Measurements from ENCODE around the gene KNDC1. TPM values are rescaled to one million over a fixed set of nuclear protein-coding genes. Genes with fewer than 3 reads are reported as not detected.

KNDC1 gene
- total RNA-seq, 1 experiment from 2014 or later = 15.7 TPM

DNA sequence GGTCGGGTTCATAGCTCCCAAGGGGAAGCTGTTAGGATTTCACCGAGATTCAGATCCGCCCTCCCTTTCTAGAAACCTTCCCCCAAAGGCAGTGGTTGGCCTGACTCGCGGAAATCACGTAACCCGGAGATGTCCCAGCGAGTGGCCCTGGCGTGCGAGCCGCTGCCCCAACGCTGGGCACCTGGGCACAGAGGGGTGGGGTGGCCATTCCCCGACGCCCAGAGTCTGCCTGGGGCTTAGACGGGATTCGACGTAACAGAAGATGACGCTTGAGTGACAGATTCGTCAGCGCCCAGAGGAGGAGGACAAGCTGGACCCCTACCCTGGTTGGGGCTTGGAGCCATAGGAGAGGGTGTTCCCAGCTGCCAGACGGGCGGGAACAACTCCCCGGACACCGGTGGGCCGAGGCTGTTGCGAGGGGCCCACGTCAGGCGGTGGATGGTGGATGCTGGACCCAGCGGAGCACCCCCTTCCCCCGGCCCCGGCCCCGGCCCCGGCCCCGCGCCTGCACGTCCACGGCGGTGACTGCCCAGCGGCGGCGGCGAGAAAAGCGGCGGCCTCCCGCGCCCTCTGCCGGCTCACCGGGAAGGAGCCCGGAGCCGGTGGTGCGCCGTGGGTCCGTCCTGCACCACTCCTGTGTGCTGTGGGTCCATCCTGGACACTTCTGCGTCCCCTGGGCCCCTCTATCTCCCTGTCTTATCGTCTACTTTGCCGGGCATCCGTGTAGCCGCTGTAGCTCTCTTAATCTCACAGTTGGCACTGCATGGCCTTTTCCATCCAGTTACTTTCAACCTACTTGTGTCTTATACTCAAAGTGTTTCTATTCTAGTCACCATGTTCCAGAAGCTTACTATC, 35.4 kb upstream of the KNDC1 start:
- Histone ChIP-seq H4K20me1 (ENCODE audit: control insufficient read depth, insufficient read depth, insufficient read length) (no peaks in the 10 kb centered on the region), H4K91ac (ENCODE audit: insufficient read length, low read depth, low read length) (no peak overlapping the region), H2AFZ (ENCODE audit: low read length) (no peak overlapping the region), H2BK5ac (ENCODE audit: insufficient read length, low read length) (no peak overlapping the region), H2BK12ac (ENCODE audit: insufficient read length, low read depth, low read length) (no peak overlapping the region), H3T11ph (ENCODE audit: low read length) (no peak overlapping the region), H4K8ac (replicated peaks; ENCODE audit: insufficient read length, low read depth, low read length) (no peak overlapping the region), H3K18ac (ENCODE audit: insufficient read length, low read depth, low read length) (no peak overlapping the region), H3K23ac (ENCODE audit: insufficient read length, low read depth, low read length) (no peak overlapping the region), H3K56ac (ENCODE audit: insufficient read length, low read depth, low read length) (no peak overlapping the region), H3K4me2 (ENCODE audit: insufficient read depth, insufficient read length, low read length) (no peak overlapping the region), H3K4ac (ENCODE audit: low read depth, low read length) (no peak overlapping the region), H2BK20ac (ENCODE audit: low read depth, low read length, poor library complexity, severe bottlenecking) (no peak overlapping the region), H3K9ac (ENCODE audit: extremely low read depth, insufficient read length, low read length) (no peak overlapping the region), H2BK15ac (ENCODE audit: low read depth, low read length) (no peak overlapping the region), H3K27ac (ENCODE audit: insufficient read length, low read depth, low read length) (no peak overlapping the region), H3K23me2 (ENCODE audit: insufficient read length, low read depth, low read length, poor library complexity, severe bottlenecking) (no peaks in the 10 kb centered on the region), H3K79me2 (ENCODE audit: insufficient read depth, low read length) (no peaks in the 10 kb centered on the region), H3K14ac (ENCODE audit: insufficient read depth, low read length) (no peak overlapping the region), H3K79me1 (ENCODE audit: insufficient read depth, low read depth, low read length, poor library complexity, severe bottlenecking) (no peaks in the 10 kb centered on the region), H4K5ac (ENCODE audit: insufficient read length, low read depth, low read length) (no peak overlapping the region), H2AK5ac (ENCODE audit: insufficient read length, low read length) (no peak overlapping the region), H3K4me1 (ENCODE audit: insufficient read depth, low read length) (no peaks in the 10 kb centered on the region), H3K9me3 (ENCODE audit: control insufficient read depth, low read depth, low read length) (no peaks in the 10 kb centered on the region), H3K27me3 (ENCODE audit: insufficient read depth, low read length) (no peaks in the 10 kb centered on the region), H2BK120ac (ENCODE audit: low read depth, low read length, poor library complexity, severe bottlenecking) (no peak overlapping the region)
- TF ChIP-seq, protein P1, sequence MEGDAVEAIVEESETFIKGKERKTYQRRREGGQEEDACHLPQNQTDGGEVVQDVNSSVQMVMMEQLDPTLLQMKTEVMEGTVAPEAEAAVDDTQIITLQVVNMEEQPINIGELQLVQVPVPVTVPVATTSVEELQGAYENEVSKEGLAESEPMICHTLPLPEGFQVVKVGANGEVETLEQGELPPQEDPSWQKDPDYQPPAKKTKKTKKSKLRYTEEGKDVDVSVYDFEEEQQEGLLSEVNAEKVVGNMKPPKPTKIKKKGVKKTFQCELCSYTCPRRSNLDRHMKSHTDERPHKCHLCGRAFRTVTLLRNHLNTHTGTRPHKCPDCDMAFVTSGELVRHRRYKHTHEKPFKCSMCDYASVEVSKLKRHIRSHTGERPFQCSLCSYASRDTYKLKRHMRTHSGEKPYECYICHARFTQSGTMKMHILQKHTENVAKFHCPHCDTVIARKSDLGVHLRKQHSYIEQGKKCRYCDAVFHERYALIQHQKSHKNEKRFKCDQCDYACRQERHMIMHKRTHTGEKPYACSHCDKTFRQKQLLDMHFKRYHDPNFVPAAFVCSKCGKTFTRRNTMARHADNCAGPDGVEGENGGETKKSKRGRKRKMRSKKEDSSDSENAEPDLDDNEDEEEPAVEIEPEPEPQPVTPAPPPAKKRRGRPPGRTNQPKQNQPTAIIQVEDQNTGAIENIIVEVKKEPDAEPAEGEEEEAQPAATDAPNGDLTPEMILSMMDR (conservative IDR thresholded peaks at IDR 0.05) = peak; percentile 94
- no CpG with 5 or more reads among the region's 58 CpGs for WGBS (ENCODE audit: extremely low coverage, insufficient read length, low lambda C conversion rate)
- peak; percentile 78 for DNase-seq
- no peaks in the 10 kb centered on the region; a peak in 1 of 7 replicates for H3K36me3 Mint-ChIP-seq (ENCODE audit: insufficient read depth in 1 of 3, low read depth in 3 of 3)
- peak overlapping the region in 1 of 2 experiments; percentile 39; a peak in 1 of 5 replicates for H3K4me3 Mint-ChIP-seq
- H3K9me3 Mint-ChIP-seq = peaks cover 3 to 11% of the 10 kb centered on the region in 2 experiments
- peak overlapping the region in 1 of 3 experiments; percentile 27; a peak in 1 of 7 replicates for H3K27ac Mint-ChIP-seq
- H3K27me3 Mint-ChIP-seq (ENCODE audit: low read depth) = peaks cover 8% of the 10 kb centered on the region
- peaks cover 0 to 2% of the 10 kb centered on the region in 2 experiments; a peak in 1 of 4 replicates for H3K4me1 Mint-ChIP-seq

Measured in H9 (cell line).